Hematopoietic multipotent progenitor cell treated with erythropoietin and hydrocortisone succinate and interleukin-3 and kit ligand, for 4 days (in vitro differentiated cells): ENCODE results near the gene OCIAD1.
"Not testable (repeated sequence)": the region's sequence is repeated elsewhere in the genome, so short reads cannot be mapped to it uniquely, and the experiment has no call there.

Experiments
- DNase-seq: peaks from one replicate; pipeline ENCODE4 v3.0.0-alpha.2; 2015

OCIAD1 gene

GRCh38 chr4:48821431-48821830 is 9.5 kb upstream of the OCIAD1 start:
- peak; percentile 64 for DNase-seq

- no peak for DNase-seq
These were observed 3.3 kb upstream of the OCIAD1 start for GRCh38 chr4:48827622-48828021.

GRCh38 chr4:48831532-48832030 is 693 bp downstream of the OCIAD1 start:
- peak; percentile 44 for DNase-seq

GRCh38 chr4:48832571-48832970 is 1.7 kb downstream of the OCIAD1 start:
- peak; percentile 10 for DNase-seq

- no peak for DNase-seq
These were observed 5.8 kb downstream of the OCIAD1 start for GRCh38 chr4:48836658-48837057.

- DNase-seq: no peak
These were observed 10.3 kb downstream of the OCIAD1 start for GRCh38 chr4:48841045-48841827.

GRCh38 chr4:48844843-48845242 is 14.0 kb downstream of the OCIAD1 start:
- DNase-seq: no peak

GRCh38 chr4:48848799-48849198 is 17.9 kb downstream of the OCIAD1 start:
- DNase-seq: not testable (repeated sequence)

- DNase-seq: no peak
These were observed 20.8 kb downstream of the OCIAD1 start for GRCh38 chr4:48851651-48852050.

GRCh38 chr4:48853604-48854394 is 22.9 kb downstream of the OCIAD1 start:
- peak; percentile 80 for DNase-seq

GRCh38 chr4:48854395-48854683 is 23.5 kb downstream of the OCIAD1 start:
- DNase-seq: no peak

GRCh38 chr4:48854982-48855381 is 24.1 kb downstream of the OCIAD1 start:
- DNase-seq: no peak

GRCh38 chr4:48858130-48858529 is 27.2 kb downstream of the OCIAD1 start:
- peak; percentile 69 for DNase-seq

GRCh38 chr4:48862038-48862437 is 31.1 kb downstream of the OCIAD1 start:
- no peak for DNase-seq

- no peak for DNase-seq
These were observed 31.8 kb downstream of the OCIAD1 start for GRCh38 chr4:48862661-48863060.

- DNase-seq: no peak
These were observed 32.8 kb downstream of the OCIAD1 start for GRCh38 chr4:48863728-48864127.

- not testable (repeated sequence) for DNase-seq
These were observed 33.8 kb downstream of the OCIAD1 start for GRCh38 chr4:48864696-48865095.

GRCh38 chr4:48877827-48878535 is 47.1 kb downstream of the OCIAD1 start:
- DNase-seq: peak; percentile 13

- no peak for DNase-seq
These were observed 48.9 kb downstream of the OCIAD1 start for GRCh38 chr4:48879561-48880442.

- DNase-seq: not testable (repeated sequence)
These were observed 50.8 kb downstream of the OCIAD1 start for GRCh38 chr4:48881646-48882045.

GRCh38 chr4:48889750-48890149 is 58.9 kb downstream of the OCIAD1 start:
- DNase-seq: not testable (repeated sequence)

GRCh38 chr4:48891028-48891619 is 60.2 kb downstream of the OCIAD1 start:
- DNase-seq: no peak
